Measurements from ENCODE around the gene AOC2. TPM values are rescaled to one million over a fixed set of nuclear protein-coding genes. Genes with fewer than 3 reads are reported as not detected.
A peak's percentile ranks its signal among the peaks of the same experiment; 100 is the strongest.

Gene AOC2, protein sequence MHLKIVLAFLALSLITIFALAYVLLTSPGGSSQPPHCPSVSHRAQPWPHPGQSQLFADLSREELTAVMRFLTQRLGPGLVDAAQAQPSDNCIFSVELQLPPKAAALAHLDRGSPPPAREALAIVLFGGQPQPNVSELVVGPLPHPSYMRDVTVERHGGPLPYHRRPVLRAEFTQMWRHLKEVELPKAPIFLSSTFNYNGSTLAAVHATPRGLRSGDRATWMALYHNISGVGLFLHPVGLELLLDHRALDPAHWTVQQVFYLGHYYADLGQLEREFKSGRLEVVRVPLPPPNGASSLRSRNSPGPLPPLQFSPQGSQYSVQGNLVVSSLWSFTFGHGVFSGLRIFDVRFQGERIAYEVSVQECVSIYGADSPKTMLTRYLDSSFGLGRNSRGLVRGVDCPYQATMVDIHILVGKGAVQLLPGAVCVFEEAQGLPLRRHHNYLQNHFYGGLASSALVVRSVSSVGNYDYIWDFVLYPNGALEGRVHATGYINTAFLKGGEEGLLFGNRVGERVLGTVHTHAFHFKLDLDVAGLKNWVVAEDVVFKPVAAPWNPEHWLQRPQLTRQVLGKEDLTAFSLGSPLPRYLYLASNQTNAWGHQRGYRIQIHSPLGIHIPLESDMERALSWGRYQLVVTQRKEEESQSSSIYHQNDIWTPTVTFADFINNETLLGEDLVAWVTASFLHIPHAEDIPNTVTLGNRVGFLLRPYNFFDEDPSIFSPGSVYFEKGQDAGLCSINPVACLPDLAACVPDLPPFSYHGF
- 1 to 10 TPM; 1.9 to 2.6 TPM for total RNA-seq
- total RNA-seq, result 2.4 to 4.1 reads per million in 2 donors

DNA sequence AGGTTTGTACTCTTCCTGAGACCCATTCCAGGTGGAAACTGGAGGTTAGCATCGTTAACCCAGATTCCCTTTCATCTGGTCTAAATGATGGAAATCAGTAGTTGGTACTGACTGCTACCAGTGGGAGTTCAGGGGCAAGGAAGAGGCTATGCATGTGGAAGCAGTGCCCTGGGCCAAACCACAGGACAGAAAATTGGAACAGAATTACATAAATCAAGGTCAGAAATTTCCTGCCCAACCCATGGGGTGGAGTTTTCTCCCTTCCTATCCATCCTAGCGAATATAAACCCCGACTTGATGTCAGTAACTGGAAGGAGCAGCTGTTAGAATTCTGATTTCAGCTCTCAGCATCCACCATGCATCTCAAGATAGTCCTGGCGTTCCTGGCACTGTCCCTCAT, at the start of gene AOC2:
Gene AOC2 (plus strand): TSS at position 310 of the 400 bp plus-strand sequence. CDS start 47 bp downstream, at position 357.
- H3K27me3 Mint-ChIP-seq, result no peaks in the 10 kb centered on the region
- H3K36me3 Mint-ChIP-seq (ENCODE audit: low read depth), result peaks cover 5% of the 10 kb centered on the region
- no peak within 1 kb of the TSS for H3K27ac Mint-ChIP-seq
- ATAC-seq (no peak), DNase-seq (no peak)
- peaks cover 11% of the 10 kb centered on the region for H3K4me1 Mint-ChIP-seq
- H3K4me3 Mint-ChIP-seq, result no peak within 1 kb of the TSS
- H3K9me3 ChIP-seq (ENCODE audit: control insufficient read depth, low read length, poor library complexity, severe bottlenecking), result no peaks in the 10 kb centered on the region

DNA sequence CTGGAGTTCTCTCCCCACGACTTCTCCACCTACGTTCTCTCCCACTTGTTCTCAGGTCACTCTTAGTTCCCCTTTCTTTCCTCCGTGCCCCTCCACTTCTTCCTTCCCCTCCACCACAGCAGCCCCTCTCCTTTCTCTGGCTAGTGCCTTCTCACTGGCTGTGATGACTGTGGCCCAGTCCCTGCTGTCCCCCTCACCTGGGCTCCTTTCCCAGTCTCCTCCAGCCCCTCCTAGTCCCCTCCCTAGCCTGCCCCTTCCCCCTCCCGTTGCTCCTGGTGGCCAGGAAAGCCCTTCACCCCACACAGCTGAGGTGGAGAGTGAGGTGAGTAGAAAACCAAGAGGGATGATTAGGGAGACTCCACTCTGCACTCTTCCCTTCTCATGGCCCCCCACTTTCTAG, 49.3 kb upstream of the AOC2 start:
- H3K4me3 Mint-ChIP-seq, result no peak overlapping the region
- DNase-seq, result no peak
- no peaks in the 10 kb centered on the region for H3K27me3 Mint-ChIP-seq

DNA sequence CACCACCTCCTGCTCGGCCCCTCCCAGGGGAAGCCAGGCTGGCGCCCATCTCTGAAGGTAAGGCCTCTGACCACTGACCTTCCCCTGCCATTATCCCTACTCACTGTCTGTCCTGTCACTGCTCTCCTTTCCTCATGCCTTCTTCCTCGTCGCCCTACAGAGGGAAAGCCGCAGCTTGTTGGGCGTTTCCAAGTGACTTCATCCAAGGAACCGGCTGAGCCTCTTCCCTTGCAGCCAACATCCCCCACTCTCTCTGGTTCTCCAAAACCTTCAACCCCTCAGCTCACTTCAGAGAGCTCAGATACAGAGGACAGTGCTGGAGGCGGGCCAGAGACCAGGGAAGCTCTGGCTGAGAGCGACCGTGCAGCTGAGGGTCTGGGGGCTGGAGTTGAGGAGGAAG, 48.9 kb upstream of the AOC2 start:
- H3K27me3 Mint-ChIP-seq, result no peaks in the 10 kb centered on the region
- DNase-seq, result no peak
- ATAC-seq, result no peak
- peaks cover 28% of the 10 kb centered on the region for H3K4me1 Mint-ChIP-seq
- peaks cover 5% of the 10 kb centered on the region for H3K36me3 Mint-ChIP-seq (ENCODE audit: low read depth)
- peak overlapping the region; percentile 41 for H3K27ac Mint-ChIP-seq
- no peaks in the 10 kb centered on the region for H3K9me3 ChIP-seq (ENCODE audit: control insufficient read depth, low read length, poor library complexity, severe bottlenecking)
- H3K4me3 Mint-ChIP-seq, result no peak overlapping the region

More for the DNA sequence above, 49.3 kb upstream of the AOC2 start:
- Mint-ChIP-seq H3K36me3 (ENCODE audit: low read depth) (peaks cover 5% of the 10 kb centered on the region), H3K4me1 (peaks cover 24% of the 10 kb centered on the region), H3K27ac (peak overlapping the region; percentile 41)
- no peak for ATAC-seq
- H3K9me3 ChIP-seq (ENCODE audit: control insufficient read depth, low read length, poor library complexity, severe bottlenecking), result no peaks in the 10 kb centered on the region

DNA sequence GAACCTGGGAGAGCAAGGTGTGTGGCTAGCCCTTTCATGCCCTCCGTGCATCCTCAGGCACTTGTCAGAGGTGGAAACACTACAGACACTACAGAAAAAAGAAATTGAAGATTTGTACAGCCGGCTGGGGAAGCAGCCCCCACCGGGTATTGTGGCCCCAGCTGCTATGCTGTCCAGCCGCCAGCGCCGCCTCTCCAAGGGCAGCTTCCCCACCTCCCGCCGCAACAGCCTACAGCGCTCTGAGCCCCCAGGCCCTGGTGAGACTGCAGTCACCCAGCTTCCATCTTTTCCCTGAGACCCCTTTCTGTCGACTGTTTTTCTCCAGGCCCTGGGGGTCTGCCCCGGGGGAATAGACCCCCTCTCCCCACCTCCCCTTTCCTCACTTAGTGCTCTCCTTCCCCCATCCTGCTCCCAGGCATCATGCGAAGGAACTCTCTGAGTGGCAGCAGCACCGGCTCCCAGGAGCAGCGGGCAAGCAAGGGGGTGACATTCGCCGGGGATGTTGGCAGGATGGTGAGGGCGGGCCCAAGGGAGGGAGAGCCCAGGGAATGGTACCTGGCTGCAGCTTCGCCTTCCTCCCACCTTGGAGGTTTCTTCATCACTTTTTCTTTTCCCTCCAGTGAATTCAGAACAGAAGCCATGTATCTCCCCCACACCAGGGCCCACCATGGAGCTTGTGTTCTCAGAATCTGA, 48.2 kb upstream of the AOC2 start:
- no peak for ATAC-seq
- peaks cover 5% of the 10 kb centered on the region for H3K36me3 Mint-ChIP-seq (ENCODE audit: low read depth)
- H3K4me3 Mint-ChIP-seq, result no peak overlapping the region
- peaks cover 28% of the 10 kb centered on the region for H3K4me1 Mint-ChIP-seq
- no peak overlapping the region for H3K27ac Mint-ChIP-seq
- no peaks in the 10 kb centered on the region for H3K9me3 ChIP-seq (ENCODE audit: control insufficient read depth, low read length, poor library complexity, severe bottlenecking)
- DNase-seq, result no peak
- no peaks in the 10 kb centered on the region for H3K27me3 Mint-ChIP-seq

DNA sequence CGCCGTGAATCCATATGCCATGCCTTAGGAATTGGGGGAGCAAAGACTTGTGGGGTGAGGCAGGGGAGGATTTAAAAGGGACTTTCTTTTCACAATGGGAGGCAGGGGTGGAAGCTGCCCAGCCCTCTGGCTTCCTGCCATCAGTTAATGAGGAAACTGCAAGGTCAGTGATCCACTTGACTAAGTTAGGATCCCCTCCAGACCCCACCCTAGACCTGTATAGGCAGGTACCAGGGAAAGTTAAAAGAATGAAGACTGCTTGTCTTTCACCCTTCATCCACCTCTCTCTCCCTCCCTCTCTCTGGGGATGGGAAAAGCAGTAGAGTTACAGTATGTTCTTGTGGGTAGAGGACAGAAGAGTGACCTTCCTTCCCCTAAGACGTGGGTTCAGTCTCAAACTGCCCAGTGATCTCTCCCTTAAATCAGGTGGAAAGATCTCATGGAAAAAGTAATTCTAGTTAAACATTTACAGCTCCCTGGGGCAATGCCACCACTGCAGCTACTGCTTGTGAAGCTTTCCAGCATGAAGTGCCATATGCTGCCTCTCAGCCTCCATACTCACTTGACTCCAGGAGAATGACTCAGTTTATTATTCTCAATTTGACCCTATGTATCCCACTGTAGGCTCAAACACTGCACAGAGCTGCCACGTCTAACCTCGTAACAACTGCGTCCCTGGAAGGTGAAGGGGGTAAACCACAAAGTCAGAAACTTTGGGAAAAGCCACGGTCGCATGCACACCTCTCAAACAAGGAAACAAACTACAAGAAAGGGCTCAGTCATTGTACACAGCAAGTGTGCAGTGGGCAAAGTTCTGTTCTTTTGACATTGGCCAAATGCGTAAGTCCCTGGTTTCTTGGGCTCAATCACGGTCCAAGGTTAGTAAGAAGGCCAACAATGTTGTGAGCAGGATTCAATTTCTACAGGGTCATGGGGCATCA, 47.0 kb upstream of the AOC2 start:
- Mint-ChIP-seq H3K27me3 (no peaks in the 10 kb centered on the region), H3K36me3 (ENCODE audit: low read depth) (peaks cover 5% of the 10 kb centered on the region), H3K4me1 (peaks cover 31% of the 10 kb centered on the region), H3K27ac (peak overlapping the region; percentile 87), H3K4me3 (peak overlapping the region; percentile 90)
- ATAC-seq (no peak), DNase-seq (no peak)
- no peaks in the 10 kb centered on the region for H3K9me3 ChIP-seq (ENCODE audit: control insufficient read depth, low read length, poor library complexity, severe bottlenecking)

DNA sequence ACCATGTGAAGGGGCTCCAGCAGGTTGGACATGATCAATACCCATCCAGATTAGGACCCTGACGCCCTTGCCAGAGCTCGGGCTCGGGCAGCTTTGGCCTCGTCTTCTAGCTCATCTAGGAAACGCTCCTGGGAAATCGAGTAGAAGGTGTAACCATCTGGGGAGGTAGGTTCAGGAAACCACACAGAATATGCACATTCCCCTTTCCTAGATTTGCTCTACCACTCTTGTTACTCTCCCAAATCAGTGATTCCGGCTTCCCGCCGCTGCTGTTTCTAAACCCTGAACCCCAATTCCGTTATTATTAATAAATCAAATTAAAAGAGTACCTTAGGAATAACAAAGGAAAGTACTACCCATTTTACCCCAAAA, 46.4 kb upstream of the AOC2 start:
- H3K4me3 Mint-ChIP-seq, result peak overlapping the region; percentile 90
- H3K27ac Mint-ChIP-seq, result peak overlapping the region; percentile 87

DNA sequence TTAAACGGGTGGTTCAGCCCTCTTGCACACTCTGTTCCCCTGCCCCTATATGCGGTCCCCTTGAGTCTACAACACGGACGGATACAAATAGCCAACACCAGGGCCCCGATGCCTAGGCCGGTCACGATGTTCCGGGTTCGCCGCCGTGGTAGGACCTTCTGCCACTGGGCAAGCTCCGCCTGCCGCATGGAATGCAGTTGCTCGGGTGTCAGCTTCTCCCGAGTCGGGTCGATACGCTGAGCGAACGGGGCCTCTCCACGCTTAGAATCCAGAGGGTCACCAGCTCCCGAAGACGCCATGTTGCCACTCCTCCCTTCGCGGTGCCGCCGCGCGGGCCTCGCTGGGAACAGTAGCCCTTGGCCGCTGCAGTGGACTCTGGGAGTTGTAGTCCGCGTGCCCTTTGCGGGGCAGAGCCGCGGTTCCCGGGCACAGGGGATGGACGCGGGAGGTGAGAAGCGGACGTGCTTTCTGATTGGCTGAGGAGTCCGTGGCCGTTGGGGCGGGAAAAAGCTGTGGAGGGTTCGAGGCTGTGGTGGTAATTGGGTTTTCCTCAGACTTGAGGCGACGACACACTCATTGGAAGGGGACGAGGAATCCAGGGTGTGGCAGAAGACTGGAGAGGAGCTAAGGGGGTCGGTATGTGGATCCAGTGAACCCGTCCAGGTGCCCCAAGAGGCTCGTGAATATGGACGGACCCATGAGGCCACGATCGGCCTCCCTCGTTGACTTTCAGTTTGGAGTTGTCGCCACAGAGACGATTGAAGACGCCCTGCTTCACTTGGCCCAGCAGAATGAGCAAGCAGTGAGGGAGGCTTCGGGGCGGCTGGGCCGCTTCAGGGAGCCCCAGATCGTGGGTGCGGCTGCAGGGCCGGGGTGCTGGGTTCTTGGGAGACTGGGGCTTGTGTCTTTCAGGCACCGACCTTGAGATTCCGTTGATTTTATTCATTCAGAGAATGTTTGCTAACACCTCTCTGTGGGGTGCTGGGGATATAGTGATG, 45.7 kb upstream of the AOC2 start, which contains the start of the genes CNTD1 and COA3:
Gene CNTD1 (plus strand): TSS at position 479 of the 998 bp plus-strand sequence. CDS start 207 bp downstream, at position 686.
Gene COA3 (minus strand): TSS at position 322 of the 998 bp plus-strand sequence. CDS start 23 bp downstream, at position 299.
- DNase-seq (peak; percentile 47 to 64 (median 53)), ATAC-seq (peak; percentile 100)
- no peaks in the 10 kb centered on the region for H3K9me3 ChIP-seq (ENCODE audit: control insufficient read depth, low read length, poor library complexity, severe bottlenecking)
- Mint-ChIP-seq H3K36me3 (ENCODE audit: low read depth) (peaks cover 5% of the 10 kb centered on the region), H3K4me1 (peaks cover 31% of the 10 kb centered on the region), H3K27ac (peak within 1 kb of the TSS; percentile 87), H3K27me3 (no peaks in the 10 kb centered on the region), H3K4me3 (peak within 1 kb of the TSS; percentile 90)

More for the DNA sequence above, 46.4 kb upstream of the AOC2 start:
- no peaks in the 10 kb centered on the region for H3K9me3 ChIP-seq (ENCODE audit: control insufficient read depth, low read length, poor library complexity, severe bottlenecking)
- ATAC-seq, result no peak
- no peaks in the 10 kb centered on the region for H3K27me3 Mint-ChIP-seq
- peaks cover 5% of the 10 kb centered on the region for H3K36me3 Mint-ChIP-seq (ENCODE audit: low read depth)
- peaks cover 31% of the 10 kb centered on the region for H3K4me1 Mint-ChIP-seq
- DNase-seq, result no peak

DNA sequence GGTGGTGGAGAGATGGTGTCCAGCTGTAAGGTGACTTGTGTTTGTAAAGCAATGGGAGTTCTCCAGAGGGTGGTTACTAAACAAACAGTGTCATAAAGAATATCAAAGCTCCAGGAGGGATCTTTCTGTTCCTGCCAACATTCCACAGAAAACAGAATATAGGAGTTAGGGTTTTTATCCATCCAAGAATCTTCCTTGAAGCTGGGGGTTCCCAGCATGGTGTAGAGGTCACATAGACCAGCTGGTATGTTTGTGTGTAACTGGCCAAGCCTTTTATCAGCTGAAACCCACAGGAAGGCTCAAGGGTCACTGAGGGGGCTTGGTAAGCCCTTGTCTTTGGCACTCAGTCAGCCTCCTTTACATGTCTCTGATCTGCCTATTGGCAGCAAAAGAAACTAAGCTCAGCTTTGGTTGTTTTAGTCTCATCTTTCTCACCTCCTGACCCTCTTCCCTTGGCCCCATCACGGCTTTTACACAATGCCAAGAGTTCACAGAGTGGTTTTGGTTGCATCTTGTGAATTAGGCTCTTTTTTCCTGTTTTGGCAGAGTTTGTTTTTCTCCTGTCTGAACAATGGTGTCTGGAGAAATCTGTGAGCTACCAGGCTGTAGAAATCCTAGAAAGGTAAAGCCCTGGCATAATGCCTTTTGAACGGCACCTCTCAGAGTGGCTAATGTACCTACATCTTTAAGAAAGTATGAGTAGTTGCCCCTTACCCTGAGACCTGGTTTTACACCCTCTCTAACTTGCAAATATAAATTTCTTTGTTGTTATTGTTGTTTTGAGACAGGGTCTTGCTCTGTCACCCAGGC, 41.1 kb upstream of the AOC2 start:
- peak overlapping the region; percentile 43 for H3K27ac Mint-ChIP-seq
- H3K27me3 Mint-ChIP-seq, result no peaks in the 10 kb centered on the region
- no peak for DNase-seq
- no peak overlapping the region for H3K4me3 Mint-ChIP-seq
- H3K36me3 Mint-ChIP-seq (ENCODE audit: low read depth), result no peaks in the 10 kb centered on the region
- ATAC-seq, result no peak
- H3K4me1 Mint-ChIP-seq, result peaks cover 14% of the 10 kb centered on the region
- H3K9me3 ChIP-seq (ENCODE audit: control insufficient read depth, low read length, poor library complexity, severe bottlenecking), result no peaks in the 10 kb centered on the region

DNA sequence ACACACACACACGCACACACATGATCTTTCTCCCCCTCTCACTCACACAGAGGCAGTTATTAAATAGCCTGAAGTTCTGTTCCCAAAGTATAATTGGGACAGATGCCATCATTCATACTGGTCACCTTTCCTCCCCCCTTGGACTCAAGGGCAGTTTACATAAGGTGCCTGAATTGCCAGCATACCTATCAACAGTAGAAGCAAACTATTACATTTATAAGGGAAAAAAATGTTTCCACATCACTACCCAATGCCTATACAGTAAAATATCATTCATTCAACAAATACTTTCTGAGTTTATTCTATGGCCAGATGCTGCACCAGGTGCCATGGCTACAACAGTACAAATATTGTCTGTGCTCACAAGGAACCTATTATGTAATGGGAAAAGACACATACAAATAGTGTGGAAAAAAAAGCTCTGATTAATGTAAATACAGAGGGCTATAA, 39.4 kb upstream of the AOC2 start:
- DNase-seq, result no peak
- Mint-ChIP-seq H3K27ac (no peak overlapping the region), H3K27me3 (no peaks in the 10 kb centered on the region), H3K36me3 (ENCODE audit: low read depth) (no peaks in the 10 kb centered on the region), H3K4me3 (no peak overlapping the region), H3K4me1 (peaks cover 7% of the 10 kb centered on the region)
- no peak for ATAC-seq
- H3K9me3 ChIP-seq (ENCODE audit: control insufficient read depth, low read length, poor library complexity, severe bottlenecking), result no peaks in the 10 kb centered on the region

DNA sequence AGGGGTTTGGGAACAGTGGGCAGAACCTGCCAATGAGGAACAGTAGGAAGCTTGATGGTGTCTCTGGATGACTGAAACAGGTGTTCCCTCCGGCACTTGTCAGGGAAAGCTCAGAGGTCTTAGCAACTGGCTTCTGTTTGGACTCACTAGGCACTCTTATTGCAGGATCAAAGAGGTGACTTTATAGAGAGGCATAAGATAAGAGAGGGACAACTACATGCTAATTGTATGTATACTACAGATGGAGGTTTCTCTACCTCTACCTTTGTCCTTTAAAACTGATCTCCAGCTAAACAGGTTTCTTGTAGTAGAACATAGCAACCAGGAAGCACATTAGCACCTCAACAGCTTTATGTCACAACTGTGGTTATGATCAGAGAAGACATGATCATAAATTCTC, 38.1 kb upstream of the AOC2 start:
- H3K9me3 ChIP-seq (ENCODE audit: control insufficient read depth, low read length, poor library complexity, severe bottlenecking), result no peaks in the 10 kb centered on the region
- ATAC-seq, result no peak
- peaks cover 3% of the 10 kb centered on the region for H3K36me3 Mint-ChIP-seq (ENCODE audit: low read depth)
- H3K27ac Mint-ChIP-seq, result no peak overlapping the region
- H3K4me1 Mint-ChIP-seq, result peaks cover 3% of the 10 kb centered on the region
- H3K4me3 Mint-ChIP-seq, result no peak overlapping the region
- no peaks in the 10 kb centered on the region for H3K27me3 Mint-ChIP-seq
- no peak for DNase-seq

DNA sequence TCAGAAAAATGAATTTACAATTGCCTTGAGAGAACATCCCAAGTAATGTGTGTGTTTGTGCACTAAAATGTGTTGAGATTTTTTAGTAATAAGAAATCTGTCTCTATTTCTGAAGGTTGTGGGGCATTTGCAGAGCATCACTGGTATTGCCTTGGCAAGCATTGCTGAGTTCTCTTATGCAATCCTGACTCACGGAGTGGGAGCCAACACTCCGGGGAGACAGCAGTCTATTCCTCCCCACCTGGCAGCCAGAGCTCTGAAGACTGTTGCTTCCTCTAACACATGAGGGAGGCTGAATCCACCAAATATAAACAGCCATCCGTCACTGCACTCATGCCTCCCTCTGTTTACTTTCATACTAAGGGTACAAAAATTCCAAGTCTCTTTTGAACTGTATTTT, 35.1 kb upstream of the AOC2 start:
- H3K27ac Mint-ChIP-seq, result no peak overlapping the region
- peaks cover 12% of the 10 kb centered on the region for H3K36me3 Mint-ChIP-seq (ENCODE audit: low read depth)
- H3K4me1 Mint-ChIP-seq, result no peaks in the 10 kb centered on the region
- no peaks in the 10 kb centered on the region for H3K9me3 ChIP-seq (ENCODE audit: control insufficient read depth, low read length, poor library complexity, severe bottlenecking)
- no peaks in the 10 kb centered on the region for H3K27me3 Mint-ChIP-seq
- ATAC-seq (no peak), DNase-seq (no peak)
- H3K4me3 Mint-ChIP-seq, result no peak overlapping the region
